Measurements from ENCODE around the gene TFDP1. TPM values are rescaled to one million over a fixed set of nuclear protein-coding genes. Genes with fewer than 3 reads are reported as not detected.

The TFDP1 gene
- total RNA-seq, 2 experiments from 2014 or later, result 87.9 to 119 TPM

GRCh38 chr13:113630296-113630695, 45.7 kb downstream of the TFDP1 start:
- Histone ChIP-seq H3K27ac (ENCODE audit: low read depth, low read length, poor library complexity, severe bottlenecking) (no peak overlapping the region), H3K4me2 (ENCODE audit: low read length) (no peak overlapping the region), H3K9me2 (ENCODE audit: insufficient read depth, low read length) (no peaks in the 10 kb centered on the region), H4K20me1 (ENCODE audit: insufficient read depth, low read length) (no peaks in the 10 kb centered on the region; the same call in 1 of the 2 replicates), H2AFZ (ENCODE audit: low read length) (no peak overlapping the region), H3K36me3 (ENCODE audit: insufficient read depth, low read length) (peaks cover 70% of the 10 kb centered on the region), H3K9me3 (ENCODE audit: low read length) (no peaks in the 10 kb centered on the region), H3K4me3 (ENCODE audit: low read depth, low read length, poor library complexity, severe bottlenecking) (no peak overlapping the region), H3K4me1 (ENCODE audit: insufficient read depth, low read length, poor library complexity, severe bottlenecking) (no peaks in the 10 kb centered on the region), H3K79me2 (ENCODE audit: insufficient read depth, low read depth, low read length) (no peaks in the 10 kb centered on the region; the same call in 1 of the 2 replicates)
- BruUV-seq (replicated peaks), result no TSS peak
- DNase-seq (ENCODE audit: low spot score), result no peak
- ChIA-PET POLR2A (no interaction called here), CTCF (ENCODE audit: unreplicated experiment) (no interaction called here)
- no peak for TF ChIP-seq EZH2phosphoT487 (IDR thresholded peaks at IDR 0.05; ENCODE audit: borderline replicate concordance, low read depth, low read length)
- TF ChIP-seq, protein P1, sequence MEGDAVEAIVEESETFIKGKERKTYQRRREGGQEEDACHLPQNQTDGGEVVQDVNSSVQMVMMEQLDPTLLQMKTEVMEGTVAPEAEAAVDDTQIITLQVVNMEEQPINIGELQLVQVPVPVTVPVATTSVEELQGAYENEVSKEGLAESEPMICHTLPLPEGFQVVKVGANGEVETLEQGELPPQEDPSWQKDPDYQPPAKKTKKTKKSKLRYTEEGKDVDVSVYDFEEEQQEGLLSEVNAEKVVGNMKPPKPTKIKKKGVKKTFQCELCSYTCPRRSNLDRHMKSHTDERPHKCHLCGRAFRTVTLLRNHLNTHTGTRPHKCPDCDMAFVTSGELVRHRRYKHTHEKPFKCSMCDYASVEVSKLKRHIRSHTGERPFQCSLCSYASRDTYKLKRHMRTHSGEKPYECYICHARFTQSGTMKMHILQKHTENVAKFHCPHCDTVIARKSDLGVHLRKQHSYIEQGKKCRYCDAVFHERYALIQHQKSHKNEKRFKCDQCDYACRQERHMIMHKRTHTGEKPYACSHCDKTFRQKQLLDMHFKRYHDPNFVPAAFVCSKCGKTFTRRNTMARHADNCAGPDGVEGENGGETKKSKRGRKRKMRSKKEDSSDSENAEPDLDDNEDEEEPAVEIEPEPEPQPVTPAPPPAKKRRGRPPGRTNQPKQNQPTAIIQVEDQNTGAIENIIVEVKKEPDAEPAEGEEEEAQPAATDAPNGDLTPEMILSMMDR (conservative IDR thresholded peaks at IDR 0.05; ENCODE audit: low read length), result no peak
- intact Hi-C loops (cut with micrococcal nuclease; ENCODE audit: unreplicated experiment), result no loop called here

- no TSS peak for BruUV-seq (replicated peaks)
- no peaks in the 10 kb centered on the region; the same call in 1 of the 2 replicates for H4K20me1 ChIP-seq (ENCODE audit: insufficient read depth, low read length)
- POLR2A ChIA-PET, result no interaction called here
Measured at GRCh38 chr13:113630804-113631203, 46.3 kb downstream of the TFDP1 start.

More at GRCh38 chr13:113630804-113631203, 46.3 kb downstream of the TFDP1 start:
- H3K4me1 ChIP-seq (ENCODE audit: insufficient read depth, low read length, poor library complexity, severe bottlenecking), result no peaks in the 10 kb centered on the region
- no peak overlapping the region for H3K27ac ChIP-seq (ENCODE audit: low read depth, low read length, poor library complexity, severe bottlenecking)
- no peaks in the 10 kb centered on the region for H3K9me3 ChIP-seq (ENCODE audit: low read length)
- H3K4me3 ChIP-seq (ENCODE audit: low read depth, low read length, poor library complexity, severe bottlenecking), result no peak overlapping the region
- H2AFZ ChIP-seq (ENCODE audit: low read length), result no peak overlapping the region
- H3K79me2 ChIP-seq (ENCODE audit: insufficient read depth, low read depth, low read length), result no peaks in the 10 kb centered on the region; the same call in 1 of the 2 replicates
- peaks cover 75% of the 10 kb centered on the region for H3K36me3 ChIP-seq (ENCODE audit: insufficient read depth, low read length)
- no peaks in the 10 kb centered on the region for H3K9me2 ChIP-seq (ENCODE audit: insufficient read depth, low read length)
- no peak overlapping the region for H3K4me2 ChIP-seq (ENCODE audit: low read length)
- intact Hi-C loops (cut with micrococcal nuclease; ENCODE audit: unreplicated experiment), result no loop called here
- TF ChIP-seq, protein P1 (conservative IDR thresholded peaks at IDR 0.05; ENCODE audit: low read length), result no peak
- TF ChIP-seq EZH2phosphoT487 (IDR thresholded peaks at IDR 0.05; ENCODE audit: borderline replicate concordance, low read depth, low read length), result no peak
- DNase-seq (ENCODE audit: low spot score), result no peak
- CTCF ChIA-PET (ENCODE audit: unreplicated experiment), result no interaction called here
